HCT116 (cell line): ENCODE measurements around the gene PHF3. TPM values are rescaled to one million over a fixed set of nuclear protein-coding genes. Genes with fewer than 3 reads are reported as not detected.

ENCODE experiments used
- ATAC-seq: fragments of 200-7000 bp; cut with Tn5 transposase; 2 replicates; pipeline ENCODE4 v1.9.1; 2020; ENCODE audit warnings: mild to moderate bottlenecking, moderate library complexity
- BruUV-seq: library from RNA; stranded (reverse); fragments of 400-500 nt; replicated peaks from 2 replicates; lab custom pipeline; 2021; lab: Mats Ljungman, UMichigan
- CTCF ChIA-PET: fragments of 300-600 bp; sonication (Branson Sonifier 250); formaldehyde crosslinking; loops from one replicate; lab custom pipeline; 2021; ENCODE audit warnings: antibody characterized with exemption; lab: Charles Lee
- POLR2A ChIA-PET: fragments of 300-600, 350-600 bp; sonication (Branson Sonifier 250); formaldehyde crosslinking; loops from one replicate; lab custom pipeline; 2021; ENCODE audit warnings: antibody characterized with exemption; lab: Charles Lee
- RAD21 ChIA-PET, 2 experiments: fragments of 300-600 bp; sonication (Branson Sonifier 250); formaldehyde crosslinking; loops; one replicate each; lab custom pipeline; 2023; ENCODE audit warnings: low total read pairs in 2 of 2; ENCODE audit not compliant: uncharacterized antibody in 2 of 2, unreplicated experiment in 2 of 2, low non-redundant PET in 1 of 2; lab: Charles Lee
- DNase-seq: peaks from one replicate; pipeline ENCODE4 v3.0.0-alpha.2; 2010; ENCODE audit warnings: low read depth, low spot score
- H2AFZ ChIP-seq: fragments of 200-600 bp; shearing (Covaris generic), sonication (generic); 2 replicates; pipeline ENCODE4 v1.6.1; 2017; ENCODE audit warnings: low read depth, mixed run types, mixed read lengths, antibody characterized with exemption, low read length; ENCODE audit not compliant: poor library complexity, severe bottlenecking
- H3K27ac ChIP-seq: 2 replicates; pipeline ENCODE4 v1.5.1; 2012; ENCODE audit warnings: low read depth, low read length
- H3K27me3 ChIP-seq: fragments of 200-600 bp; sonication (generic); 2 replicates; pipeline ENCODE4 v1.6.1; 2016; ENCODE audit warnings: mixed run types, low read length, mixed read lengths; ENCODE audit not compliant: insufficient read depth
- H3K36me3 ChIP-seq, 2 experiments: fragments of 200-500 bp in 1 of 2; fragments of 200-600 bp in 1 of 2; sonication (Bioruptor generic) in 1 of 2; sonication (generic) in 1 of 2; 2 replicates each; pipeline versions ENCODE4 v1.5.1 to v1.6.1; 2014 to 2016; ENCODE audit warnings: low read length in 2 of 2, inconsistent platforms in 1 of 2, mixed read lengths in 1 of 2, mixed run types in 1 of 2; ENCODE audit not compliant: insufficient read depth in 2 of 2, control insufficient read depth in 1 of 2
- H3K4me1 ChIP-seq, 2 experiments: fragments of 200-600 bp in 1 of 2; sonication (generic) in 1 of 2; 2 replicates each; pipeline versions ENCODE4 v1.5.1 to v1.6.1; 2012 to 2017; ENCODE audit warnings: low read length in 2 of 2, inconsistent platforms in 1 of 2, mild to moderate bottlenecking in 1 of 2, mixed read lengths in 1 of 2, mixed run types in 1 of 2, moderate library complexity in 1 of 2; ENCODE audit not compliant: insufficient read depth in 2 of 2, control insufficient read depth in 1 of 2
- H3K4me2 ChIP-seq: fragments of 200-600 bp; sonication (generic); 2 replicates; pipeline ENCODE4 v1.6.1; 2017; ENCODE audit warnings: mixed run types, low read length, mixed read lengths
- H3K4me3 ChIP-seq, 2 experiments: fragments of 200-600 bp in 1 of 2; sonication (generic) in 1 of 2; replicated peaks in 1 of 2; 2 replicates each; pipeline ENCODE4 v1.5.1; 2011 to 2016; ENCODE audit warnings: low read length in 2 of 2, control low read depth in 1 of 2, low read depth in 1 of 2, mild to moderate bottlenecking in 1 of 2, mixed read lengths in 1 of 2, mixed run types in 1 of 2
- H3K79me2 ChIP-seq: fragments of 200-600 bp; sonication (generic); 2 replicates; pipeline ENCODE4 v1.6.1; 2017; ENCODE audit warnings: mild to moderate bottlenecking, mixed run types, low read length, moderate library complexity, mixed read lengths; ENCODE audit not compliant: insufficient read depth
- H3K9ac ChIP-seq: fragments of 200-600 bp; sonication (generic); 2 replicates; pipeline ENCODE4 v1.6.1; 2016; ENCODE audit warnings: low read length, mixed read lengths
- H3K9me2 ChIP-seq: fragments of 200-600 bp; sonication (generic), shearing (Covaris generic); 2 replicates; pipeline ENCODE4 v1.6.1; 2017; ENCODE audit warnings: mixed run types, mild to moderate bottlenecking, moderate library complexity; ENCODE audit not compliant: insufficient read depth
- H3K9me3 ChIP-seq, 2 experiments: fragments of 200-500 bp in 1 of 2; fragments of 200-600 bp in 1 of 2; sonication (Bioruptor generic) in 1 of 2; sonication (generic) in 1 of 2; 2 replicates each; pipeline ENCODE4 v1.6.1; 2014 to 2017; ENCODE audit warnings: low read length in 2 of 2, mixed read lengths in 2 of 2, inconsistent platforms in 1 of 2, low read depth in 1 of 2, mild to moderate bottlenecking in 1 of 2, mixed run types in 1 of 2, moderate library complexity in 1 of 2; ENCODE audit not compliant: control insufficient read depth in 1 of 2, insufficient read depth in 1 of 2
- H4K20me1 ChIP-seq: fragments of 200-600 bp; sonication (generic), shearing (Covaris generic); 2 replicates; pipeline ENCODE4 v1.6.1; 2017; ENCODE audit warnings: mixed run types, mild to moderate bottlenecking, moderate library complexity; ENCODE audit not compliant: insufficient read depth
- CTCF ChIP-seq, 3 experiments: fragments of 200-600 bp in 1 of 3; sonication (generic) in 1 of 3; IDR thresholded peaks in 2 of 3; conservative IDR thresholded peaks in 1 of 3; 2 replicates each; pipeline ENCODE4 v1.5.1; 2012 to 2017; ENCODE audit warnings: low read depth in 2 of 3, low read length in 2 of 3, antibody characterized with exemption in 1 of 3, borderline replicate concordance in 1 of 3, control low read depth in 1 of 3, mild to moderate bottlenecking in 1 of 3, mixed read lengths in 1 of 3, mixed run types in 1 of 3, moderate library complexity in 1 of 3; ENCODE audit not compliant: insufficient read depth in 1 of 3
- ELF1 ChIP-seq: IDR thresholded peaks from 2 replicates; pipeline ENCODE4 v1.6.1; 2012; ENCODE audit warnings: low read depth, borderline replicate concordance
- RAD21 ChIP-seq: IDR thresholded peaks from 2 replicates; pipeline ENCODE4 v1.6.1; 2012; ENCODE audit warnings: low read depth, mild to moderate bottlenecking
- SRF ChIP-seq: IDR thresholded peaks from 2 replicates; pipeline ENCODE4 v1.6.1; 2012; ENCODE audit warnings: low read depth
- TCF7L2 ChIP-seq: IDR thresholded peaks from 2 replicates; pipeline ENCODE4 v1.7.0; 2011; ENCODE audit warnings: borderline replicate concordance, inconsistent platforms; ENCODE audit not compliant: insufficient read depth, insufficient read length; ENCODE audit errors: extremely low read depth
- ZNF274 ChIP-seq: fragments of 200-500 bp; sonication (Bioruptor generic); IDR thresholded peaks from 2 replicates; pipeline ENCODE4 v1.6.1; 2014; ENCODE audit warnings: mild to moderate bottlenecking, low read depth, low read length, inconsistent platforms
- intact Hi-C: fragments of 100-400 bp; cut with micrococcal nuclease; formaldehyde crosslinking; loops from 2 replicates; pipeline ENCODE4 v1.10.0; 2022
- total RNA-seq: library from RNA; stranded (reverse); gene quantifications from one replicate; pipeline ENCODE4 v1.2.1, GENCODE V29; 2021; ENCODE audit not compliant: unreplicated experiment

PHF3 gene
- total RNA-seq, 1 experiment from 2014 or later: 51.1 TPM

- no peaks in the 10 kb centered on the region for H3K36me3 ChIP-seq
- TF ChIP-seq TCF7L2 (no peak), ELF1 (no peak), CTCF (IDR thresholded peaks at IDR 0.05 in 2 of 3, conservative IDR thresholded peaks at IDR 0.05 in 1 of 3; ENCODE audit: borderline replicate concordance in 1 of 3, insufficient read depth in 1 of 3, low read depth in 2 of 3, low read length in 2 of 3) (peak; percentile 15 to 51 (median 44); a peak in 2 of 6 replicates), RAD21 (peak; percentile 61), ZNF274 (no peak), SRF (no peak)
- no TSS peak for BruUV-seq
- H2AFZ ChIP-seq: no peak overlapping the region
- DNase-seq (peak; percentile 29), ATAC-seq (peak; percentile 53; the same call in 1 of the 2 replicates)
- H3K4me1 ChIP-seq: no peaks in the 10 kb centered on the region
- H3K9me2 ChIP-seq: no peaks in the 10 kb centered on the region
- no peak overlapping the region for H3K27ac ChIP-seq
- H3K9me3 ChIP-seq: no peaks in the 10 kb centered on the region
- ChIA-PET RAD21 (interaction anchor here (0.6 to 1.2 kb wide), 8 partner anchors 20 to 862 kb away, joined by 3 to 8 read pairs (median 4); no protein-coding TSS in a partner anchor), CTCF (interaction anchor here (0.5 to 2.6 kb wide), 24 partner anchors 9 to 469 kb away, joined by 3 to 76 read pairs (median 4); partner anchors contain the start of gene PHF3), POLR2A (interaction anchor here (0.8 to 1.0 kb wide), 3 partner anchors 176 to 412 kb away, joined by 3 to 4 read pairs (median 4); no protein-coding TSS in a partner anchor)
- no peak overlapping the region for H3K9ac ChIP-seq
- no peaks in the 10 kb centered on the region for H3K79me2 ChIP-seq
- no peaks in the 10 kb centered on the region for H3K27me3 ChIP-seq
- no peaks in the 10 kb centered on the region for H4K20me1 ChIP-seq
- H3K4me3 ChIP-seq: no peak overlapping the region
- no peak overlapping the region for H3K4me2 ChIP-seq
- intact Hi-C loops: loop anchor here (1.0 to 5.0 kb wide), 4 partner anchors 166 to 457 kb away; no protein-coding TSS in a partner anchor
These were observed 128.8 kb downstream of the PHF3 start for GRCh38 chr6:63764318-63764916.

Other genes with a start within 250 kb of the PHF3 start
- 123 TPM for gene PTP4A1, start 63.3 kb upstream of the PHF3 start, total RNA-seq